SH-SY5Y (cell line): ENCODE results near the gene PDGFA.

ENCODE experiments used
- GATA2 ChIP-seq: IDR thresholded peaks from 2 replicates; pipeline ENCODE4 v1.6.1; 2011; ENCODE audit warnings: mild to moderate bottlenecking, low read depth, low read length
- GATA3 ChIP-seq: IDR thresholded peaks from 2 replicates; pipeline ENCODE4 v1.6.1; 2011; ENCODE audit warnings: low read depth, mild to moderate bottlenecking, low read length, moderate library complexity

Gene PDGFA

GRCh38 chr7:449324-450019 is 70.2 kb downstream of the PDGFA start:
- TF ChIP-seq GATA3 = no peak
- no peak for TF ChIP-seq GATA2

GRCh38 chr7:447523-447922 is 72.1 kb downstream of the PDGFA start:
- TF ChIP-seq GATA3 (no peak), GATA2 (no peak)
